Measurements from ENCODE around the gene CHTOP.
A peak's percentile ranks its signal among the peaks of the same experiment; 100 is the strongest.

Gene CHTOP

DNA sequence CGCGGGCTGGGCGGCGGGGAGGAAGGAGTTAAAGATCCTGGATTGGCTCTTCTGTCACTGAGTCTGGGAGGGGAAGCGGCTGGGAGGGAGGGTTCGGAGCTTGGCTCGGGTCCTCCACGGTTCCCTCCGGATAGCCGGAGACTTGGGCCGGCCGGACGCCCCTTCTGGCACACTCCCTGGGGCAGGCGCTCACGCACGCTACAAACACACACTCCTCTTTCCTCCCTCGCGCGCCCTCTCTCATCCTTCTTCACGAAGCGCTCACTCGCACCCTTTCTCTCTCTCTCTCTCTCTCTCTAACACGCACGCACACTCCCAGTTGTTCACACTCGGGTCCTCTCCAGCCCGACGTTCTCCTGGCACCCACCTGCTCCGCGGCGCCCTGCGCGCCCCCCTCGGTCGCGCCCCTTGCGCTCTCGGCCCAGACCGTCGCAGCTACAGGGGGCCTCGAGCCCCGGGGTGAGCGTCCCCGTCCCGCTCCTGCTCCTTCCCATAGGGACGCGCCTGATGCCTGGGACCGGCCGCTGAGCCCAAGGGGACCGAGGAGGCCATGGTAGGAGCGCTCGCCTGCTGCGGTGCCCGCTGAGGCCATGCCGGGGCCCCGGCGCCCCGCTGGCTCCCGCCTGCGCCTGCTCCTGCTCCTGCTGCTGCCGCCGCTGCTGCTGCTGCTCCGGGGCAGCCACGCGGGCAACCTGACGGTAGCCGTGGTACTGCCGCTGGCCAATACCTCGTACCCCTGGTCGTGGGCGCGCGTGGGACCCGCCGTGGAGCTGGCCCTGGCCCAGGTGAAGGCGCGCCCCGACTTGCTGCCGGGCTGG is 44.9 kb downstream of the CHTOP start, which contains the start of gene NPR1:
NPR1 (plus strand) TSS at position 170 of the 818 bp plus-strand sequence; CDS start at position 591, 421 bp downstream.
- POLR2A ChIA-PET, result interaction anchor here (1.3 kb wide), 2 partner anchors 49 to 311 kb away, joined by 5 read pairs; partner anchors contain the start of genes INTS3 and RPS27
- H3K9me3 ChIP-seq (ENCODE audit: control insufficient read depth, insufficient read depth, low read depth, low read length), result no peaks in the 10 kb centered on the region
- peak; percentile 79 for TF ChIP-seq WT1 (tag by site-specific recombination; IDR thresholded peaks at IDR 0.05)
- no peak for TF ChIP-seq ZNF202 (tag by site-specific recombination; IDR thresholded peaks at IDR 0.05; ENCODE audit: borderline replicate concordance)
- TF ChIP-seq ZBTB20 (tag by site-specific recombination; IDR thresholded peaks at IDR 0.05), result peak; percentile 63; the same call in 1 of the 2 replicates
- TF ChIP-seq ZNF830 (tag by site-specific recombination; IDR thresholded peaks at IDR 0.05; ENCODE audit: low read depth), result no peak
- TF ChIP-seq, protein P1, sequence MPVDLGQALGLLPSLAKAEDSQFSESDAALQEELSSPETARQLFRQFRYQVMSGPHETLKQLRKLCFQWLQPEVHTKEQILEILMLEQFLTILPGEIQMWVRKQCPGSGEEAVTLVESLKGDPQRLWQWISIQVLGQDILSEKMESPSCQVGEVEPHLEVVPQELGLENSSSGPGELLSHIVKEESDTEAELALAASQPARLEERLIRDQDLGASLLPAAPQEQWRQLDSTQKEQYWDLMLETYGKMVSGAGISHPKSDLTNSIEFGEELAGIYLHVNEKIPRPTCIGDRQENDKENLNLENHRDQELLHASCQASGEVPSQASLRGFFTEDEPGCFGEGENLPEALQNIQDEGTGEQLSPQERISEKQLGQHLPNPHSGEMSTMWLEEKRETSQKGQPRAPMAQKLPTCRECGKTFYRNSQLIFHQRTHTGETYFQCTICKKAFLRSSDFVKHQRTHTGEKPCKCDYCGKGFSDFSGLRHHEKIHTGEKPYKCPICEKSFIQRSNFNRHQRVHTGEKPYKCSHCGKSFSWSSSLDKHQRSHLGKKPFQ (tag by site-specific recombination; IDR thresholded peaks at IDR 0.05), result peak; percentile 94
- no peak for TF ChIP-seq ZNF473 (tag by site-specific recombination; IDR thresholded peaks at IDR 0.05)
- TF ChIP-seq, protein P2, sequence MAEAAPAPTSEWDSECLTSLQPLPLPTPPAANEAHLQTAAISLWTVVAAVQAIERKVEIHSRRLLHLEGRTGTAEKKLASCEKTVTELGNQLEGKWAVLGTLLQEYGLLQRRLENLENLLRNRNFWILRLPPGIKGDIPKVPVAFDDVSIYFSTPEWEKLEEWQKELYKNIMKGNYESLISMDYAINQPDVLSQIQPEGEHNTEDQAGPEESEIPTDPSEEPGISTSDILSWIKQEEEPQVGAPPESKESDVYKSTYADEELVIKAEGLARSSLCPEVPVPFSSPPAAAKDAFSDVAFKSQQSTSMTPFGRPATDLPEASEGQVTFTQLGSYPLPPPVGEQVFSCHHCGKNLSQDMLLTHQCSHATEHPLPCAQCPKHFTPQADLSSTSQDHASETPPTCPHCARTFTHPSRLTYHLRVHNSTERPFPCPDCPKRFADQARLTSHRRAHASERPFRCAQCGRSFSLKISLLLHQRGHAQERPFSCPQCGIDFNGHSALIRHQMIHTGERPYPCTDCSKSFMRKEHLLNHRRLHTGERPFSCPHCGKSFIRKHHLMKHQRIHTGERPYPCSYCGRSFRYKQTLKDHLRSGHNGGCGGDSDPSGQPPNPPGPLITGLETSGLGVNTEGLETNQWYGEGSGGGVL (tag by site-specific recombination; IDR thresholded peaks at IDR 0.05), result peak; percentile 75; the same call in 1 of the 2 replicates
- peak; percentile 44; the same call in 1 of the 2 replicates for TF ChIP-seq ZXDB (tag by site-specific recombination; IDR thresholded peaks at IDR 0.05)
- TF ChIP-seq ZNF571 (tag by site-specific recombination; IDR thresholded peaks at IDR 0.05), result no peak
- TF ChIP-seq SP3 (tag by site-specific recombination; IDR thresholded peaks at IDR 0.05), result no peak; the same call in none of the 2 replicates
- peak; percentile 70 for TF ChIP-seq KLF8 (tag by site-specific recombination; IDR thresholded peaks at IDR 0.05)
- no peak for TF ChIP-seq ZNF514 (tag by site-specific recombination; IDR thresholded peaks at IDR 0.05)
- TF ChIP-seq, protein P3, sequence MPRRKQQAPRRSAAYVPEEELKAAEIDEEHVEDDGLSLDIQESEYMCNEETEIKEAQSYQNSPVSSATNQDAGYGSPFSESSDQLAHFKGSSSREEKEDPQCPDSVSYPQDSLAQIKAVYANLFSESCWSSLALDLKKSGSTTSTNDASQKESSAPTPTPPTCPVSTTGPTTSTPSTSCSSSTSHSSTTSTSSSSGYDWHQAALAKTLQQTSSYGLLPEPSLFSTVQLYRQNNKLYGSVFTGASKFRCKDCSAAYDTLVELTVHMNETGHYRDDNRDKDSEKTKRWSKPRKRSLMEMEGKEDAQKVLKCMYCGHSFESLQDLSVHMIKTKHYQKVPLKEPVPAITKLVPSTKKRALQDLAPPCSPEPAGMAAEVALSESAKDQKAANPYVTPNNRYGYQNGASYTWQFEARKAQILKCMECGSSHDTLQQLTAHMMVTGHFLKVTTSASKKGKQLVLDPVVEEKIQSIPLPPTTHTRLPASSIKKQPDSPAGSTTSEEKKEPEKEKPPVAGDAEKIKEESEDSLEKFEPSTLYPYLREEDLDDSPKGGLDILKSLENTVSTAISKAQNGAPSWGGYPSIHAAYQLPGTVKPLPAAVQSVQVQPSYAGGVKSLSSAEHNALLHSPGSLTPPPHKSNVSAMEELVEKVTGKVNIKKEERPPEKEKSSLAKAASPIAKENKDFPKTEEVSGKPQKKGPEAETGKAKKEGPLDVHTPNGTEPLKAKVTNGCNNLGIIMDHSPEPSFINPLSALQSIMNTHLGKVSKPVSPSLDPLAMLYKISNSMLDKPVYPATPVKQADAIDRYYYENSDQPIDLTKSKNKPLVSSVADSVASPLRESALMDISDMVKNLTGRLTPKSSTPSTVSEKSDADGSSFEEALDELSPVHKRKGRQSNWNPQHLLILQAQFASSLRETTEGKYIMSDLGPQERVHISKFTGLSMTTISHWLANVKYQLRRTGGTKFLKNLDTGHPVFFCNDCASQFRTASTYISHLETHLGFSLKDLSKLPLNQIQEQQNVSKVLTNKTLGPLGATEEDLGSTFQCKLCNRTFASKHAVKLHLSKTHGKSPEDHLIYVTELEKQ (tag by site-specific recombination; IDR thresholded peaks at IDR 0.05; ENCODE audit: borderline replicate concordance), result no peak
- TF ChIP-seq GLIS2 (tag by site-specific recombination; IDR thresholded peaks at IDR 0.05), result peak; percentile 94
- TF ChIP-seq, protein P4, sequence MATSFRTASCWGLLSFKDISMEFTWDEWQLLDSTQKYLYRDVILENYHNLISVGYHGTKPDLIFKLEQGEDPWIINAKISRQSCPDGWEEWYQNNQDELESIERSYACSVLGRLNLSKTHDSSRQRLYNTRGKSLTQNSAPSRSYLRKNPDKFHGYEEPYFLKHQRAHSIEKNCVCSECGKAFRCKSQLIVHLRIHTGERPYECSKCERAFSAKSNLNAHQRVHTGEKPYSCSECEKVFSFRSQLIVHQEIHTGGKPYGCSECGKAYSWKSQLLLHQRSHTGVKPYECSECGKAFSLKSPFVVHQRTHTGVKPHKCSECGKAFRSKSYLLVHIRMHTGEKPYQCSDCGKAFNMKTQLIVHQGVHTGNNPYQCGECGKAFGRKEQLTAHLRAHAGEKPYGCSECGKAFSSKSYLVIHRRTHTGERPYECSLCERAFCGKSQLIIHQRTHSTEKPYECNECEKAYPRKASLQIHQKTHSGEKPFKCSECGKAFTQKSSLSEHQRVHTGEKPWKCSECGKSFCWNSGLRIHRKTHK (tag by site-specific recombination; IDR thresholded peaks at IDR 0.05), result no peak
- no peak for TF ChIP-seq ZNF426 (tag by site-specific recombination; IDR thresholded peaks at IDR 0.05)
- TF ChIP-seq IKZF3 (tag by site-specific recombination; IDR thresholded peaks at IDR 0.05), result peak; percentile 65
- TF ChIP-seq, protein P5, sequence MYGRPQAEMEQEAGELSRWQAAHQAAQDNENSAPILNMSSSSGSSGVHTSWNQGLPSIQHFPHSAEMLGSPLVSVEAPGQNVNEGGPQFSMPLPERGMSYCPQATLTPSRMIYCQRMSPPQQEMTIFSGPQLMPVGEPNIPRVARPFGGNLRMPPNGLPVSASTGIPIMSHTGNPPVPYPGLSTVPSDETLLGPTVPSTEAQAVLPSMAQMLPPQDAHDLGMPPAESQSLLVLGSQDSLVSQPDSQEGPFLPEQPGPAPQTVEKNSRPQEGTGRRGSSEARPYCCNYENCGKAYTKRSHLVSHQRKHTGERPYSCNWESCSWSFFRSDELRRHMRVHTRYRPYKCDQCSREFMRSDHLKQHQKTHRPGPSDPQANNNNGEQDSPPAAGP (tag by site-specific recombination; IDR thresholded peaks at IDR 0.05), result peak; percentile 87; the same call in 1 of the 2 replicates
- peak; percentile 79 for TF ChIP-seq PRDM1 (tag by site-specific recombination; IDR thresholded peaks at IDR 0.05)
- 0 out of 2 replicates have a peak, but pooled peaks have one; percentile 23 for TF ChIP-seq ZNF24 (tag by site-specific recombination; IDR thresholded peaks at IDR 0.05)
- TF ChIP-seq, protein P6, sequence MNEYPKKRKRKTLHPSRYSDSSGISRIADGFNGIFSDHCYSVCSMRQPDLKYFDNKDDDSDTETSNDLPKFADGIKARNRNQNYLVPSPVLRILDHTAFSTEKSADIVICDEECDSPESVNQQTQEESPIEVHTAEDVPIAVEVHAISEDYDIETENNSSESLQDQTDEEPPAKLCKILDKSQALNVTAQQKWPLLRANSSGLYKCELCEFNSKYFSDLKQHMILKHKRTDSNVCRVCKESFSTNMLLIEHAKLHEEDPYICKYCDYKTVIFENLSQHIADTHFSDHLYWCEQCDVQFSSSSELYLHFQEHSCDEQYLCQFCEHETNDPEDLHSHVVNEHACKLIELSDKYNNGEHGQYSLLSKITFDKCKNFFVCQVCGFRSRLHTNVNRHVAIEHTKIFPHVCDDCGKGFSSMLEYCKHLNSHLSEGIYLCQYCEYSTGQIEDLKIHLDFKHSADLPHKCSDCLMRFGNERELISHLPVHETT (tag by site-specific recombination; IDR thresholded peaks at IDR 0.05), result no peak
- TF ChIP-seq, protein P7, sequence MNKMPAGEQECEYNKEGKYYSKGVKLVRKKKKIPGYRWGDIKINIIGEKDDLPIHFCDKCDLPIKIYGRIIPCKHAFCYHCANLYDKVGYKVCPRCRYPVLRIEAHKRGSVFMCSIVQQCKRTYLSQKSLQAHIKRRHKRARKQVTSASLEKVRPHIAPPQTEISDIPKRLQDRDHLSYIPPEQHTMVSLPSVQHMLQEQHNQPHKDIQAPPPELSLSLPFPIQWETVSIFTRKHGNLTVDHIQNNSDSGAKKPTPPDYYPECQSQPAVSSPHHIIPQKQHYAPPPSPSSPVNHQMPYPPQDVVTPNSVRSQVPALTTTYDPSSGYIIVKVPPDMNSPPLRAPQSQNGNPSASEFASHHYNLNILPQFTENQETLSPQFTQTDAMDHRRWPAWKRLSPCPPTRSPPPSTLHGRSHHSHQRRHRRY (tag by site-specific recombination; IDR thresholded peaks at IDR 0.05), result no peak
- TF ChIP-seq ZNF23 (tag by site-specific recombination; IDR thresholded peaks at IDR 0.05; ENCODE audit: borderline replicate concordance), result no peak
- peak; percentile 96 for TF ChIP-seq ZIC2 (tag by site-specific recombination; IDR thresholded peaks at IDR 0.05)

More for the DNA sequence above, 44.9 kb downstream of the CHTOP start, which contains the start of gene NPR1:
- Histone ChIP-seq H3K4me3 (ENCODE audit: low read depth, low read length) (peak within 1 kb of the TSS; percentile 42), H3K27ac (ENCODE audit: extremely low read depth, low read depth, low read length) (no peak within 1 kb of the TSS; the same call in 1 of the 2 replicates), H3K4me1 (ENCODE audit: control insufficient read depth, insufficient read depth, low read length) (no peaks in the 10 kb centered on the region; the same call in 1 of the 2 replicates), H3K36me3 (ENCODE audit: control insufficient read depth in 2 of 2, insufficient read depth in 1 of 2, low read length in 2 of 2) (no peaks in the 10 kb centered on the region)
- CTCF ChIA-PET, result interaction anchor here (0.6 to 6.0 kb wide), 20 partner anchors 19 to 307 kb away, joined by 3 to 55 read pairs (median 4); partner anchors contain the start of genes CREB3L4, INTS3 and RAB13
